Astrocyte of the spinal cord (primary cell): ENCODE data around the gene PSAPL1.

Source experiments
- DNase-seq: peaks from one replicate; pipeline ENCODE4 v3.0.0; 2011; ENCODE audit warnings: low read depth, low spot score
- H3K4me3 ChIP-seq: 2 replicates; pipeline ENCODE4 v1.5.1; 2011; ENCODE audit warnings: low read depth, mild to moderate bottlenecking, low read length, moderate library complexity
- CTCF ChIP-seq: IDR thresholded peaks from 2 replicates; pipeline ENCODE4 v1.5.1; 2012; ENCODE audit warnings: low read depth, mild to moderate bottlenecking, low read length, inconsistent platforms
- in situ Hi-C: cut with HindIII; loops from 2 replicates; pipeline ENCODE4 v1.10.0; 2017; ENCODE audit warnings: low sequenced_read_pairs

The PSAPL1 gene

GRCh38 chr4:7391637-7392437, 42.9 kb downstream of the PSAPL1 start:
- DNase-seq: no peak
- H3K4me3 ChIP-seq: no peak overlapping the region
- in situ Hi-C loops: no loop called here
- no peak for TF ChIP-seq CTCF

GRCh38 chr4:7390906-7391636, 43.7 kb downstream of the PSAPL1 start:
- DNase-seq: no peak
- no peak for TF ChIP-seq CTCF
- no peak overlapping the region for H3K4me3 ChIP-seq
- in situ Hi-C loops: no loop called here

- TF ChIP-seq CTCF: no peak
- DNase-seq: no peak
- no peak overlapping the region for H3K4me3 ChIP-seq
- in situ Hi-C loops: no loop called here
Observed at GRCh38 chr4:7390336-7390735, 44.4 kb downstream of the PSAPL1 start.

GRCh38 chr4:7389719-7390118, 45.0 kb downstream of the PSAPL1 start:
- TF ChIP-seq CTCF: no peak
- in situ Hi-C loops: no loop called here
- DNase-seq: no peak
- no peak overlapping the region for H3K4me3 ChIP-seq

- H3K4me3 ChIP-seq: no peak overlapping the region
- no peak for DNase-seq
- in situ Hi-C loops: no loop called here
- no peak for TF ChIP-seq CTCF
Observed at GRCh38 chr4:7389101-7389701, 45.5 kb downstream of the PSAPL1 start.

GRCh38 chr4:7388627-7389026, 46.1 kb downstream of the PSAPL1 start:
- DNase-seq: no peak
- H3K4me3 ChIP-seq: no peak overlapping the region
- TF ChIP-seq CTCF: no peak
- in situ Hi-C loops: no loop called here
